GDM1 (cell line): ENCODE data around the gene SOWAHB.

Experiments used
- DNase-seq: peaks from one replicate; lab custom pipeline; 2025; lab: John Stamatoyannopoulos, UW

The SOWAHB gene

GRCh38 chr4:76897536-76898384 lies at the start of gene SOWAHB:
SOWAHB (minus strand) TSS chr4:76898144; CDS start chr4:76897849, 295 bp downstream.
- no peak for DNase-seq

- DNase-seq, result no peak
Observed at GRCh38 chr4:76947369-76947768, 49.4 kb upstream of the SOWAHB start.

GRCh38 chr4:76943790-76944189 lies 45.8 kb upstream of the SOWAHB start:
- DNase-seq, result no peak

- no peak for DNase-seq
Observed at GRCh38 chr4:76943129-76943620, 45.2 kb upstream of the SOWAHB start.

- DNase-seq, result no peak
Observed at GRCh38 chr4:76939184-76939583, 41.2 kb upstream of the SOWAHB start.

GRCh38 chr4:76931576-76932276 lies 33.8 kb upstream of the SOWAHB start:
- no peak for DNase-seq

GRCh38 chr4:76931087-76931486 lies 33.1 kb upstream of the SOWAHB start:
- DNase-seq, result no peak

- no peak for DNase-seq
Observed at GRCh38 chr4:76930685-76931084, 32.7 kb upstream of the SOWAHB start.

GRCh38 chr4:76926841-76927240 lies 28.9 kb upstream of the SOWAHB start:
- no peak for DNase-seq

GRCh38 chr4:76923619-76924357 lies 25.8 kb upstream of the SOWAHB start:
- no peak for DNase-seq

- DNase-seq, result no peak
Observed at GRCh38 chr4:76920715-76921114, 22.8 kb upstream of the SOWAHB start.

GRCh38 chr4:76909711-76910110 lies 11.8 kb upstream of the SOWAHB start:
- DNase-seq, result no peak

- no peak for DNase-seq
Observed at GRCh38 chr4:76905521-76905920, 7.6 kb upstream of the SOWAHB start.

- no peak for DNase-seq
Observed at GRCh38 chr4:76904646-76905190, 6.8 kb upstream of the SOWAHB start.

GRCh38 chr4:76902233-76902890 lies 4.4 kb upstream of the SOWAHB start:
- no peak for DNase-seq

GRCh38 chr4:76898949-76899645 lies 1.2 kb upstream of the SOWAHB start:
- no peak for DNase-seq

- DNase-seq, result no peak
Observed at GRCh38 chr4:76898385-76898692, 395 bp upstream of the SOWAHB start.

- no peak for DNase-seq
Observed at GRCh38 chr4:76896614-76897535, 1.1 kb downstream of the SOWAHB start.

GRCh38 chr4:76896048-76896447 lies 1.9 kb downstream of the SOWAHB start:
- no peak for DNase-seq

GRCh38 chr4:76895619-76896018 lies 2.3 kb downstream of the SOWAHB start:
- no peak for DNase-seq
